PC-3 (cell line): ENCODE results near the gene LINGO3. TPM values are rescaled to one million over a fixed set of nuclear protein-coding genes. Genes with fewer than 3 reads are reported as not detected.

Experiments used
- ATAC-seq: fragments of 200-7000 bp; cut with Tn5 transposase; 2 replicates; pipeline ENCODE4 v1.9.1; 2020; ENCODE audit warnings: mild to moderate bottlenecking, moderate library complexity
- Bru-seq: library from RNA; stranded (reverse); fragments of 400-500 nt; gene quantifications from one replicate; lab custom pipeline; 2021; lab: Mats Ljungman, UMichigan
- BruChase-seq, 2 experiments: library from RNA; stranded (reverse); fragments of 400-500 nt; gene quantifications; one replicate each; lab custom pipeline; 2021; lab: Mats Ljungman, UMichigan
- BruUV-seq: library from RNA; stranded (reverse); fragments of 400-500 nt; replicated peaks from 2 replicates; lab custom pipeline; 2021; lab: Mats Ljungman, UMichigan
- CTCF ChIA-PET: fragments of 300-600 bp; sonication (Branson Sonifier 250); formaldehyde crosslinking; loops from one replicate; lab custom pipeline; 2022; ENCODE audit warnings: antibody characterized with exemption; lab: Charles Lee
- POLR2A ChIA-PET: fragments of 300-600 bp; sonication (Branson Sonifier 250); formaldehyde crosslinking; loops from one replicate; lab custom pipeline; 2022; ENCODE audit warnings: antibody characterized with exemption; ENCODE audit not compliant: unreplicated experiment; lab: Charles Lee
- DNase-seq: peaks from one replicate; pipeline ENCODE4 v3.0.0-alpha.2; 2015
- H2AFZ ChIP-seq: fragments of 300-600 bp; sonication (generic); 2 replicates; pipeline ENCODE4 v1.6.0; 2016; ENCODE audit warnings: antibody characterized with exemption, low read length
- H3F3A ChIP-seq: fragments of 300-600 bp; sonication (generic); one replicate; pipeline ENCODE4 v1.6.0; 2017; ENCODE audit warnings: antibody characterized with exemption, low read length, control low read depth, mild to moderate bottlenecking; ENCODE audit not compliant: unreplicated experiment
- H3K27ac ChIP-seq: fragments of 300-600 bp; sonication (generic); 2 replicates; pipeline ENCODE4 v1.5.1; 2016; ENCODE audit warnings: mild to moderate bottlenecking, low read length
- H3K27me3 ChIP-seq: fragments of 300-600 bp; sonication (generic); 2 replicates; pipeline ENCODE4 v1.6.1; 2016; ENCODE audit warnings: low read length, mixed read lengths
- H3K36me3 ChIP-seq: fragments of 300-600 bp; sonication (generic); 2 replicates; pipeline ENCODE4 v1.6.1; 2016; ENCODE audit warnings: low read depth, mixed run types, low read length, mixed read lengths
- H3K4me1 ChIP-seq: fragments of 300-600 bp; sonication (generic); 2 replicates; pipeline ENCODE4 v1.5.1; 2016; ENCODE audit warnings: low read length; ENCODE audit not compliant: insufficient read depth
- H3K4me2 ChIP-seq: fragments of 300-600 bp; sonication (generic); 2 replicates; pipeline ENCODE4 v1.6.0; 2016; ENCODE audit warnings: low read length
- H3K4me3 ChIP-seq: fragments of 300-600 bp; sonication (generic); 2 replicates; pipeline ENCODE4 v1.5.1; 2016; ENCODE audit warnings: mild to moderate bottlenecking, low read length, mixed read lengths
- H3K79me2 ChIP-seq: fragments of 300-600 bp; sonication (generic); 2 replicates; pipeline ENCODE4 v1.6.1; 2017; ENCODE audit warnings: low read length, mixed read lengths
- H3K9ac ChIP-seq: fragments of 300-600 bp; sonication (generic); 2 replicates; pipeline ENCODE4 v1.6.0; 2016; ENCODE audit warnings: mild to moderate bottlenecking, low read length
- H3K9me2 ChIP-seq: fragments of 300-600 bp; sonication (generic); replicated peaks from 2 replicates; pipeline ENCODE4 v1.6.1; 2016; ENCODE audit warnings: mixed run types, low read length, mixed read lengths
- H3K9me3 ChIP-seq: fragments of 300-600 bp; sonication (generic); 2 replicates; pipeline ENCODE4 v1.6.1; 2016; ENCODE audit warnings: low read length, mixed read lengths
- H4K20me1 ChIP-seq: fragments of 300-600 bp; sonication (generic); 2 replicates; pipeline ENCODE4 v1.6.1; 2016; ENCODE audit warnings: low read length, mixed read lengths
- CTCF ChIP-seq: fragments of 300-600 bp; sonication (generic); conservative IDR thresholded peaks from 2 replicates; pipeline ENCODE4 v1.5.1; 2017; ENCODE audit warnings: antibody characterized with exemption, low read depth, mild to moderate bottlenecking, low read length
- EZH2 ChIP-seq: fragments of 300-600 bp; sonication (generic); IDR thresholded peaks from one replicate; pipeline ENCODE4 v1.6.1; 2017; ENCODE audit warnings: antibody characterized with exemption, mild to moderate bottlenecking, low read length; ENCODE audit not compliant: unreplicated experiment
- EZH2phosphoT487 ChIP-seq: fragments of 300-600 bp; sonication (generic); IDR thresholded peaks from 2 replicates; pipeline ENCODE4 v1.6.1; 2018; ENCODE audit warnings: mild to moderate bottlenecking, antibody characterized with exemption, low read length, borderline replicate concordance
- intact Hi-C: fragments of 100-400 bp; cut with micrococcal nuclease; formaldehyde crosslinking; loops from 2 replicates; pipeline ENCODE4 v1.9.0; 2023
- long read RNA-seq: library from polyadenylated mRNA; unstranded; transcript quantifications from one replicate; pipeline ENCODE4 v2.0.0, GENCODE V29; 2021; ENCODE audit not compliant: unreplicated experiment
- total RNA-seq: library from RNA; depleted of rRNA; stranded (reverse); fragments of >200 nt; gene quantifications from 2 replicates; pipeline ENCODE4 v1.2.3, GENCODE V29; 2014; rRNA removed

LINGO3 gene
- total RNA-seq (0.58 TPM in 1 of 2 replicates, not detected in the other), Bru-seq, nascent RNA (not detected), BruChase-seq, experiment 1, labeled RNA remaining after a 6-hour chase (not detected), BruChase-seq, experiment 2, labeled RNA remaining after a 2-hour chase (not detected)
- long read RNA-seq, partial matches to known transcripts: 0 of 1 reads
- long read RNA-seq, other reads (novel, unspliced or antisense): 1 of 1 reads

- intact Hi-C loops: no loop called here
- Histone ChIP-seq H4K20me1 (no peaks in the 10 kb centered on the region), H3K27me3 (no peaks in the 10 kb centered on the region), H3F3A (no peaks in the 10 kb centered on the region), H3K9me3 (no peaks in the 10 kb centered on the region), H3K9me2 (no peaks in the 10 kb centered on the region), H3K4me3 (no peak within 1 kb of the TSS; the same call in 1 of the 2 replicates), H3K9ac (no peak within 1 kb of the TSS), H3K27ac (no peak within 1 kb of the TSS), H3K4me2 (peak within 1 kb of the TSS; percentile 48; the same call in 1 of the 2 replicates), H2AFZ (no peak within 1 kb of the TSS), H3K36me3 (no peaks in the 10 kb centered on the region), H3K4me1 (no peaks in the 10 kb centered on the region), H3K79me2 (no peaks in the 10 kb centered on the region)
- no peak for TF ChIP-seq EZH2
- TF ChIP-seq EZH2phosphoT487: no peak
- TF ChIP-seq CTCF: no peak
- CTCF ChIA-PET: no interaction called here
- POLR2A ChIA-PET: no interaction called here
- DNase-seq (no peak), ATAC-seq (no peak; the same call in 1 of the 2 replicates)
- BruUV-seq: no TSS peak
These were observed at the start of gene LINGO3 for GRCh38 chr19:2308114-2308556. Gene LINGO3, minus strand, starts transcription at chr19:2308154. Its CDS starts 16,378 bp downstream, at chr19:2291776.

GRCh38 chr19:2356036-2356646 lies 48.2 kb upstream of the LINGO3 start:
- Histone ChIP-seq H3K27ac (no peak overlapping the region), H3K9me2 (no peaks in the 10 kb centered on the region), H3K9ac (no peak overlapping the region), H3K4me1 (no peaks in the 10 kb centered on the region), H3F3A (no peaks in the 10 kb centered on the region), H3K9me3 (no peaks in the 10 kb centered on the region), H4K20me1 (no peaks in the 10 kb centered on the region), H3K27me3 (peaks cover 16% of the 10 kb centered on the region), H3K79me2 (no peaks in the 10 kb centered on the region), H3K36me3 (no peaks in the 10 kb centered on the region), H3K4me3 (no peak overlapping the region), H3K4me2 (no peak overlapping the region), H2AFZ (no peak overlapping the region)
- ATAC-seq (no peak), DNase-seq (no peak)
- no TSS peak for BruUV-seq
- POLR2A ChIA-PET: no interaction called here
- CTCF ChIA-PET: no interaction called here
- intact Hi-C loops: no loop called here
- TF ChIP-seq EZH2phosphoT487: no peak
- no peak for TF ChIP-seq CTCF
- no peak for TF ChIP-seq EZH2
